Activated CD4-positive, alpha-beta T cell treated with anti-CD3 and anti-CD28 coated beads, Interleukin-2, amount 50 U/mL, for 4 hours (primary cell): ENCODE results near the gene ICE2.
"Not testable (repeated sequence)": the region's sequence is repeated elsewhere in the genome, so short reads cannot be mapped to it uniquely, and the experiment has no call there.

Source experiments
- DNase-seq, 2 experiments: peaks; one replicate each; pipeline ENCODE4 v3.0.0-alpha.2; 2020

ICE2 gene

GRCh38 chr15:60442031-60442650 lies 36.8 kb downstream of the ICE2 start:
- no peak for DNase-seq

GRCh38 chr15:60441331-60441730 lies 37.6 kb downstream of the ICE2 start:
- no peak for DNase-seq

GRCh38 chr15:60438646-60439045 lies 40.3 kb downstream of the ICE2 start:
- DNase-seq = no peak

GRCh38 chr15:60428935-60429334 lies 50.0 kb downstream of the ICE2 start:
- DNase-seq = no peak

GRCh38 chr15:60426870-60427508 lies 52.0 kb downstream of the ICE2 start:
- DNase-seq = no peak

GRCh38 chr15:60425461-60425860 lies 53.5 kb downstream of the ICE2 start:
- no peak for DNase-seq

- no peak for DNase-seq
Observed at GRCh38 chr15:60424006-60424405, 54.9 kb downstream of the ICE2 start.

- no peak for DNase-seq
Observed at GRCh38 chr15:60423537-60423936, 55.4 kb downstream of the ICE2 start.

GRCh38 chr15:60421544-60421943 lies 57.4 kb downstream of the ICE2 start:
- DNase-seq = no peak

- no peak for DNase-seq
Observed at GRCh38 chr15:60420203-60420716, 58.7 kb downstream of the ICE2 start.

- DNase-seq = no peak
Observed at GRCh38 chr15:60419753-60420152, 59.2 kb downstream of the ICE2 start.

- DNase-seq = no peak
Observed at GRCh38 chr15:60418096-60418495, 60.8 kb downstream of the ICE2 start.

GRCh38 chr15:60417112-60417511 lies 61.8 kb downstream of the ICE2 start:
- no peak for DNase-seq

- DNase-seq = no peak
Observed at GRCh38 chr15:60416484-60416883, 62.5 kb downstream of the ICE2 start.

GRCh38 chr15:60414016-60414682 lies 64.8 kb downstream of the ICE2 start:
- no peak for DNase-seq

GRCh38 chr15:60413231-60413824 lies 65.6 kb downstream of the ICE2 start:
- no peak for DNase-seq

- not testable (repeated sequence) for DNase-seq
Observed at GRCh38 chr15:60412807-60413206, 66.1 kb downstream of the ICE2 start.

GRCh38 chr15:60411774-60412425 lies 67.0 kb downstream of the ICE2 start:
- no peak for DNase-seq

- not testable (repeated sequence) for DNase-seq
Observed at GRCh38 chr15:60410350-60410749, 68.6 kb downstream of the ICE2 start.

- DNase-seq = no peak
Observed at GRCh38 chr15:60408463-60408981, 70.4 kb downstream of the ICE2 start.

- DNase-seq = no peak
Observed at GRCh38 chr15:60407415-60407805, 71.5 kb downstream of the ICE2 start.

- no peak for DNase-seq
Observed at GRCh38 chr15:60406513-60407414, 72.2 kb downstream of the ICE2 start.
